VCaP (cell line): ENCODE measurements around the gene NR2C2AP.

ENCODE experiments used
- H3K27ac ChIP-seq: fragments of 450-650 bp; 2 replicates; pipeline ENCODE4 v1.5.1; 2017
- TF ChIP-seq, protein P1 (sequence below): fragments of 450-650 bp; conservative IDR thresholded peaks from 2 replicates; pipeline ENCODE4 v1.5.1; 2017; ENCODE audit warnings: mild to moderate bottlenecking, moderate library complexity

Gene NR2C2AP

DNA sequence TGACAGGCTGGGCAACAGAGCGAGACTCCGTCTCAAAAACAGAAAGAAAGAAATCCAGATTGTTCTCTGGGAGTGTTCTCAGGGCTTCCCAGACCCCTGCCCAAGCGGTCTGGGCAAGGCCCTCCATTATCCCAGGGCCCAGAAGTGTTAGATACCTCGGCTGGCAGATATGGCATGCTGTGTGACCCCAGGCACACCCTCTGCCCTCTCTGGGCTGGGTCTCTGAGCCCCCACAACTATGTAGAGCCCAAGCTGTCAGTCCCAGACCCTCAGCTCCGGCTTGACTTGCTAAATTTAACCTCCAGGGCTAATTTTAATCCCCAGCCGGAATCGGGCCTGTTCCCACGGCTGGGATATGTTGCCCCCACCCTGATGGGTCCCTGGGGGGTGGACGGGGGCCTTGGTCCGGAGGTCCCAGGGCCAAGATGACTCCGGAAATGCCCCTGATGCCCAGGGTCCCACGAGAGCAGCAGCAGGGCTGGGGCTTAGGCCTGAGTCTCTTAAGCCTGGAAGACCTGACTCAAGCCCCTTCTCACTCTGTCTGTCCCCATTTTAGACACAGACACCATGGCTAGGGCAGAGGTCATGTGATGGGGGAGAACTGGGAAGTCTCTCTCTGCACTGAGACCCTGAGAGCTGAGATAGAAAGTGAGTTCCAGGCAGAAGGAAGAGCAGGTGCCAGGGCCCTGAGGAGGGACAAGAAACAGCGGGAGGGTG, 50.4 kb downstream of the NR2C2AP start:
- no peak overlapping the region for H3K27ac ChIP-seq
- TF ChIP-seq, protein P1, sequence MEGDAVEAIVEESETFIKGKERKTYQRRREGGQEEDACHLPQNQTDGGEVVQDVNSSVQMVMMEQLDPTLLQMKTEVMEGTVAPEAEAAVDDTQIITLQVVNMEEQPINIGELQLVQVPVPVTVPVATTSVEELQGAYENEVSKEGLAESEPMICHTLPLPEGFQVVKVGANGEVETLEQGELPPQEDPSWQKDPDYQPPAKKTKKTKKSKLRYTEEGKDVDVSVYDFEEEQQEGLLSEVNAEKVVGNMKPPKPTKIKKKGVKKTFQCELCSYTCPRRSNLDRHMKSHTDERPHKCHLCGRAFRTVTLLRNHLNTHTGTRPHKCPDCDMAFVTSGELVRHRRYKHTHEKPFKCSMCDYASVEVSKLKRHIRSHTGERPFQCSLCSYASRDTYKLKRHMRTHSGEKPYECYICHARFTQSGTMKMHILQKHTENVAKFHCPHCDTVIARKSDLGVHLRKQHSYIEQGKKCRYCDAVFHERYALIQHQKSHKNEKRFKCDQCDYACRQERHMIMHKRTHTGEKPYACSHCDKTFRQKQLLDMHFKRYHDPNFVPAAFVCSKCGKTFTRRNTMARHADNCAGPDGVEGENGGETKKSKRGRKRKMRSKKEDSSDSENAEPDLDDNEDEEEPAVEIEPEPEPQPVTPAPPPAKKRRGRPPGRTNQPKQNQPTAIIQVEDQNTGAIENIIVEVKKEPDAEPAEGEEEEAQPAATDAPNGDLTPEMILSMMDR: no peak

DNA sequence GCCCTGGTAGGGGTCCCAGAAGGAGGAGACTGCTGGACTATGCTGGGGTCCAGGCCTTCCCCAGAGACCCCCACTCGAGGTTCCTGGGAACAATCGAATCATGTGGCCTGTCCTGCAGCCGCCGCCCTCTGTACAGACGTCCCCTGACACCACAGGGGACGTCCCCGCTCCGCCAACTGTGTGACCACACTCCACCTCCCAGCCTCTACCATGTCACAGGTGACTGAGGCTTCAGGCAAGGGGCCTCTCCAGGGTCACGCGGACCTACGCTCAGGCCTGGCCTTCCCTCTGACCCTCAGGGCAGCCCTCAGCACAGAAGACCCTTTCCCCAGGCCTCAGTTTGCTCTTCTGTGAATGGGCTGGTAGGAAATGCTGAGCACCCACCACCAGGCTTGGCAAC, 51.8 kb downstream of the NR2C2AP start:
- TF ChIP-seq, protein P1: no peak
- H3K27ac ChIP-seq: no peak overlapping the region
